HG02840 (cell line): ENCODE results near the gene ZMIZ1.

Source experiments
- ATAC-seq: cut with Tn5 transposase; IDR thresholded peaks from one replicate; pipeline ENCODE4 v1.9.1; 2021; ENCODE audit warnings: mild to moderate bottlenecking, moderate library complexity, moderate number of reproducible peaks; ENCODE audit not compliant: unreplicated experiment, low FRiP score

ZMIZ1 gene

DNA sequence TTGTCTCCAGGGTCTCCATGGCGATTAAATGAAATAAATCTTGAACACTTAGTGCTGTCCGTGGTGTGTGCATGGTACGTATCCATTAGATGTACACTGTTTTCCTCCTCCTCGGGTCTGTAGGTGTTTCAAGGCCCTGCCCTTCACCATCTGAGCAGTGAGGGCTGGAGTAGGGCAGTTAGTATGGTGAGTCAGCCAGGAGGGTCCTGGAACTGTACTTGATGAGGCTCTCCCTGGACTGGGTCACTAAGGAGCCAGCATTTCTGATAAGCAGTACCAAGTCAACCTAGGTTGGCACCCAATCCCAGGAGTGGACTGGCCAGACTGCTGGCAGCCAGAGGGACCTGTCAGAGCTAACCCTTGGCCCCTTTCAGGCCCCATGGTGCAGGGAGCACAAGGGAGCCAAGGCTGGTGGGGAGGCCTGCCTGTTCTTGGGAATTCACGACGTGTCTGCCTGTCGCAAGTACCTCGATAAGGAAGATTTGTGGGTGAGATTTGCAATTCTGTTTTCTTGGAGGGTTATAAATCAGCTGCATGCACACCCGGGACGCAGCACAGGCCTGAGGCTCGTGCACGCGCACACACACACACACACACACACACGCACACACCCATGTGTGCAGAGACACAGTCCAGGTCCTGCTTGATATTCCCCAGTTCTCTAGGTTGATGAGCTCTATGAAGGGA, 114.2 kb downstream of the ZMIZ1 start:
- no peak for ATAC-seq

DNA sequence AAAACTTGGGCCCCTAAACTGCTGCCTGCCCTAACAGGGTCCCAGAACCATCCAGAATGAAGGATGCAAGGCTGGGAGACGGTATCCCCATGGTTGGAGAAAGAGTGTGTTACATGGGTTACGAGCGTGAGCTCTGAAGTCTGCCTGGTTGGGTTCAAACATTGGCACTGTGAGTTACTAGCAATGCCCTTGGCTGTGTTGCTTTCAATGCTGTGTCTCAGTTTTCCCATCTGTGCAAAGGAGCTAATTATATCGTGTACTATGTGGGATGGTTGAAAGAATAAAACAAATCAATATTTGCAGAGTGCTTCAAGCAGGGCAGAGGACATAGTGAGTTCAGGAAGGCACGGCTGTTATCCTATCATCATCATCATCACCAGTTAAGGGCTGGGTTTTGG, 114.7 kb downstream of the ZMIZ1 start:
- ATAC-seq = no peak

GRCh38 chr10:79184145-79184625, 115.4 kb downstream of the ZMIZ1 start:
- no peak for ATAC-seq

GRCh38 chr10:79184657-79185056, 115.9 kb downstream of the ZMIZ1 start:
- no peak for ATAC-seq

DNA sequence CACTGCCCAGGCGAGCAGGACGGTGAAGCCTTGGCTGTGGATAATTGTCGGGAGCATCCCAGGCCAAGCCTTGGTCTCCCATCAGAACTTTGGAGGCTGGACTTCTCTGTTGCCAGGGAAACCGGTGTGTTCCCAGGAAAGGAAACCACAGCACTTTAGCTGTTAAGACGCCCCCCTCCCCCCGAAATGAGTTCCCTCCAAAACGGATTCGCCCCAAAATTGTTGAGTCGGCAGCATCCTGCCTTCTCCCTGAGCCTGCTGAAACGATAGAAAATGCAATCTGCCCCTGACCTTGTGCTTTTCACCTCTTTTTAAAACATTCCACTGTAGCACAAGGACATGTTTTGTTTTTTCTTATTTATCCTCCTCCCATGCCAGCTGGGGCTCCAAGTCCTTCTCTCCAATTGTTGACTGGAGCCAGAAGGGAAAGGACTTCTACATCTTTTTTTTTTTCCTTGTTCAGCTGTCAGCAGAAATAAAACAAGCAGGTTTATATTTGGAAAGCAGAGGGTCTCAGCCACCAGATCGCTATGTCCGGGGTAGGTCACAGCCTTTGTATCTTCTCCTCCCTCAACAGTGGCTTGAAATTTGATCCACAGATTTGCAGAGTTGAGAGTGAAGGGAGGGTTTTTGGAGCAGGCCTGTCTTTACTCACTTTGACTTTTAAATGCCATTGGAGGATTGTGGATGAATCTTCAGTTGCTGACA, 116.5 kb downstream of the ZMIZ1 start:
- no peak for ATAC-seq

DNA sequence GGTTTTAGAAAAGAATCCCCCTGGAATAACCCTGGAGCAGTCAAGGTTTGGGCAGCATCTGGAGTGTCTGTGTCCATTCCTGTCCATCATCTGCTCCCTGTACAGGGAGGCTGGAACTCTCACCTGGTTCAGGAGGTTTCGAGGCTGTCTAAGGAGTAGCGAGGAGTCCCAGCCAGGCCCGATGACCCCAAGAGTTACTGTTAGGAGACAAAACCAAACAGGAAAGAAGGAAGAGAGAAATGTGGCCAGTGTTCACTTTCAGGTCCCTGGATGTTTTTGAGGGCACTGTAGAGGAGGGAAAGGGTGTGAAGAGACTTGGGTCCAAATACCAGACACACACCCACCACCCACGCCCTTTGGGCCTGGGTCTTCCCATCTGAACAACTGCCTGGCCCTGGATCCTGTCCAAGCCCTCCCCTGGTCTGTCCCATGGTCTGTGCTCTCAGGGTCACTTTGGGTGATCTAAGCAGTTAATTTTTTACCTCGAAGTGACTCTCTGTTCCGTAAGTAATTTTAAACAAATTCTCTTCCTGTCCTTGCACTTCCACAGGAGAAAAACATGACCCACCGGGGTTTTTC, 117.1 kb downstream of the ZMIZ1 start:
- no peak for ATAC-seq

GRCh38 chr10:79186486-79187120, 117.8 kb downstream of the ZMIZ1 start:
- no peak for ATAC-seq

GRCh38 chr10:79187121-79187940, 118.6 kb downstream of the ZMIZ1 start:
- no peak for ATAC-seq

DNA sequence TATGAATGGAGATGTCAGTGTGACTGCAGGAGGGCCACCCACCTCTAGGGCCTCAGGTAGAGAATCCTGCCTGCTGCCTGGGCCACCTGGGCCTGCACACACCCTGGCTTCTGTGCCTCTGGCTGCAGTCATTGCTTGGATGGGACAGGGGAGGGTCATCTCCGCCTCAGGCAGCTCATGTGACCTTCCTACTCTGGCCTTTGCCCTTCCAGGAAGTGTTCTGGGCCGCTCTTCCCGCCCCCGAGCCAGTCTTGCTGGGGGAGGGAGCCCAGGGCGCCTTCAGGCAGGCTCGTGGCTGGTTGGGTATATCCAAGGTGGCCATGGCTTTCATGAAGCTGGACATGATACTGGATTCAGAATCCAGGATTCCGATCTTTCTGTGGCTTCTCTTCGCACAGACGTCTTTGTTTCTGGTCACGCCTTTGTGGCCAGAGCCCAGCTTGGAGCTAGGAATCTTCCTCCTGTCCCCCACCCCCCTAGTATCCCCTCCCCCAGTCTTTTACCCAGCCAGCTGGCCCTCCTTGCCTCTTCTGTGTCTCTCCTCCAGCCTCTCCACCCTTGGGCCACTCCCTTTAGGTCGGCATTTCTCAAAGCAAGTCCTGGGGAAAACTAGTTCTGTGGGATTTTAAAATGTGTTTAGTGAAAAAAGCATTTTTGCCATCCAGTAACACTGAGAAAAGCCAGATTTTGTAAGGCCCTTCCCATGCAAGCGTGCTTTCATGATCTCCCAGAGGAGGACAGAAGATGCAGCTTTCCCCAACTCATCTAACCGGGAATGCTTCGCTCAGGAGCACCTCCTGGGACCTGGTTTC, 119.6 kb downstream of the ZMIZ1 start:
- ATAC-seq = no peak

DNA sequence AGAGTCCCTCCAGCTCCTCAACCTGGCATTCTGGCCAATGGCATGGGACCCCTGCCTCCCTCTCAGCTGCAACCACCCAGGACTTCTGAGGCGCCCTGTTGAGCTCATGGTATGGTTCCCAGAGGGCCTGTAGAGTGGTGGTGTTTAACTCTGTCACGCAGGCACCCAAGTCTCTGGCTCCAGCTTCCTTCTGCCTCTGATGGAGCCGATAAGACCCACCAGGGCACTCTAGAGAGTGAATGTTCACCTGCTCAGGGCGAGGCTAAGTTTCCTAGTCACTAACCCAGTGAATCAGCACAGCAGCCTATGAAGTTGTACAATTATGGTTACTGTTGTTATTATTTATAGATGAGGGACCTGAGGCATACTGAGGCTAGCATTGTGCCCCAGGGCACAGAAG, 120.4 kb downstream of the ZMIZ1 start:
- ATAC-seq = no peak

DNA sequence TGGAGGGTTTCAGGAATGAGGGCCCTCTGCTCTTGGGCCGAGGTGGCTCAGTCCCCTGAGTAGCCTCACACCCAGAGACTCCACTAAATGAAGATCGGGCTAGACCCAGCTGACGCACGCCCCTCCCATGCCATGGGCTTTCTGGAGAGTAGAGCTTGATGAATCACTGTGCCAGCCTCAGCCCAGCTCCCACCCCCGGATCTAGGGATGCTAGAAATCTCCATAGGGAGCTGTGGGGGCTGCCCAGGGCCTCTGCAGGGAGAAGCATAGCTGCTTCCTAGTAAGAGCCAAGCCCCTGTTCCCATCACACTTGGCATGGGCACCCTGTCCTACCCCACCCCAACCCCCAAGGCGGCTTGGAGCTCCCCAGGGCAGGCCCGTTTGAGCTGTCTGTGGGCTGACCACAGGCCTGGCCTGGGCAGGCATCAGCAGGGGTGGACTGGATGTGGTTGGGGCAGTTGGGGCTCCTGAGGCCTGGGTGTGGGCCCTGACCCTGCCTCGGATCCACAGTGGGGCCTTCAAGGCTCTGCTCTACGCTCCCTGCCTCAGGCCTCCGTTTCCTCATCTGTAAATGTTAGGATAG, 121.2 kb downstream of the ZMIZ1 start:
- ATAC-seq = no peak

- no peak for ATAC-seq
These were observed 122.0 kb downstream of the ZMIZ1 start for GRCh38 chr10:79190740-79191261.

DNA sequence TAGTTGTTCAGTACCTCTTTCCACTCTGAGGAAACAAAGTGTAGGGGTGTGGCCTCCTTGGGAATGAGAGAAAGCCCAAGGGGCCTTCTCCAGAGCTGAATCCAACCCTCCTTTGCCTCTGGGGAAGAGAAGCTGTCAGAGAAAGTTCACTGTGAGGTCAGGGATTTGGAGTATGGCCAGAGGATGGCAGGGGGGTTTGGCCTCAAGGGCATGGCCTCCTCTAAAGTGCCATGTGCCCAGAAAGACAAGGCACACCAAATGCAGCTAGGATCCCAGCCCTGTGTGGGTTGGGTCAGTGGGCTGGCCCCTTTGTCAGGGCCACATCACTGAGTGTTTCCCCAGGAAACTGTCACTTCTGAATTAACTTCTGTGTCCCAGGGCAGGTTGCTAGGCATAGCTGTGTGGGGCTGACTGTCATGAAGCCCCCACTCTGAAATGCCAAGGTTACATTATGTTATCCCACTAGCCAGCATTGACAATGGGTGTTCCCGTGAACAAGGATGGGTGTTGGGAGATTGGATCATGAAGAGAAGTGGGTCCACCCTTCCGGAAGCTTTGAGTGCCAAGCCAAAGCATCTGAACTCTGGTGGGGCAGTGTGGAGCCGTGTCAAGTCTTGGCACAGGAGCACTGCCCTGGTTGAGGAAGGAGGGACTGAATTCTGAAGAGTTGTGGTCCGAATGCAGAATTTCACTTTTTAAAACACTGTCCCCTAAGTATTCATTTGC, 123.3 kb downstream of the ZMIZ1 start:
- ATAC-seq = no peak

- ATAC-seq = no peak
These were observed 123.9 kb downstream of the ZMIZ1 start for GRCh38 chr10:79192677-79193003.

- ATAC-seq = no peak
These were observed 125.1 kb downstream of the ZMIZ1 start for GRCh38 chr10:79193694-79194382.

- peak; percentile 61 for ATAC-seq
These were observed 126.5 kb downstream of the ZMIZ1 start for GRCh38 chr10:79195091-79195923.
